GM21529 (cell line): ENCODE measurements around the gene CCDC85C.
"Not testable (repeated sequence)": the region's sequence is repeated elsewhere in the genome, so short reads cannot be mapped to it uniquely, and the experiment has no call there.

Experiments
- ATAC-seq: cut with Tn5 transposase; IDR thresholded peaks from one replicate; pipeline ENCODE4 v1.9.1; 2021; ENCODE audit not compliant: unreplicated experiment

Gene CCDC85C

GRCh38 chr14:99603471-99604277 lies at the start of gene CCDC85C:
TSS of gene CCDC85C (minus strand) at chr14:99604207. CDS start at chr14:99603959, 248 bp downstream.
- no peak for ATAC-seq

- no peak for ATAC-seq
These were observed 48.1 kb upstream of the CCDC85C start for GRCh38 chr14:99651953-99652746.

GRCh38 chr14:99650189-99650588 lies 46.2 kb upstream of the CCDC85C start:
- ATAC-seq, result no peak

- ATAC-seq, result no peak
These were observed 45.6 kb upstream of the CCDC85C start for GRCh38 chr14:99649643-99650042.

GRCh38 chr14:99649219-99649618 lies 45.2 kb upstream of the CCDC85C start:
- no peak for ATAC-seq

- ATAC-seq, result no peak
These were observed 44.2 kb upstream of the CCDC85C start for GRCh38 chr14:99648027-99648784.

GRCh38 chr14:99647411-99647810 lies 43.4 kb upstream of the CCDC85C start:
- ATAC-seq, result no peak

- no peak for ATAC-seq
These were observed 41.8 kb upstream of the CCDC85C start for GRCh38 chr14:99645545-99646505.

- no peak for ATAC-seq
These were observed 40.9 kb upstream of the CCDC85C start, which contains the start of gene HHIPL1 for GRCh38 chr14:99644723-99645544. TSS of gene HHIPL1 (plus strand) at chr14:99645129. CDS start at chr14:99645208, 79 bp downstream.

GRCh38 chr14:99644035-99644587 lies 40.1 kb upstream of the CCDC85C start:
- ATAC-seq, result no peak

- no peak for ATAC-seq
These were observed 39.3 kb upstream of the CCDC85C start for GRCh38 chr14:99643343-99643742.

GRCh38 chr14:99642771-99643170 lies 38.8 kb upstream of the CCDC85C start:
- ATAC-seq, result not testable (repeated sequence)

GRCh38 chr14:99637624-99638023 lies 33.6 kb upstream of the CCDC85C start:
- ATAC-seq, result no peak

GRCh38 chr14:99636487-99636886 lies 32.5 kb upstream of the CCDC85C start:
- ATAC-seq, result no peak

GRCh38 chr14:99635116-99635515 lies 31.1 kb upstream of the CCDC85C start:
- no peak for ATAC-seq

- no peak for ATAC-seq
These were observed 30.4 kb upstream of the CCDC85C start for GRCh38 chr14:99634443-99634842.

- no peak for ATAC-seq
These were observed 29.9 kb upstream of the CCDC85C start for GRCh38 chr14:99633918-99634317.

- no peak for ATAC-seq
These were observed 29.1 kb upstream of the CCDC85C start for GRCh38 chr14:99633141-99633540.
